ENCODE measurements around the gene CDHR2.
A peak's percentile ranks its signal among the peaks of the same experiment; 100 is the strongest.
"Not testable (repeated sequence)": the region's sequence is repeated elsewhere in the genome, so short reads cannot be mapped to it uniquely, and the experiment has no call there.

CDHR2 gene

DNA sequence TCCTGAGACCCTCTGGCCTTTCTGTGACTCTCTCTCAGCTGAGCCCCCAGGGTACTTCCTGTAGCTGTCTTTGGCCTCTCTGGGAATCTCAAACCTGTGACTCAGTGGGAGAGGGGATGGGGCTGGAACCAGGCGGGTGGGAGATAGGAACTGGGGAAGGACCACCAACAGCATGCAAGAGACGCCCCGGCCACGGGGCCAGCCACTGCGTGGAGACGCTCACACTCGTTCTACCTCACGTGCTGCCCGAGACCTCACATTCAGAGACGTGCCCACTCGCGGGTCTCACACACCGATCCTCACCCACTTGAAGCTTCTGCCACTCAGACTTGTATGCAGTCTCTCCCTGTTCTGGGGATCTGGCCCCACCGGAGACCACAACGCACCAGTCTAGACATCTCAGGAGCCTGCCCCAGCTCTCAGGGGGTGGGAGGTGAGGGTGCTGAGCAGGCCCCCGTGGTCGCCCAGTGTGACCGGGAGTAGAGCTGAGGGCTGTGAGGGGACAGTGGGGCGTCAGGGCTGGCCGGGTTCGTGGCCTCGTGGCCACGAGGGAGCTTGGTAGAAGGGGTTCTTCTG, 47.0 kb downstream of the CDHR2 start:
- no peak for DNase-seq (ENCODE audit: low read depth)
- TF ChIP-seq, protein P1, sequence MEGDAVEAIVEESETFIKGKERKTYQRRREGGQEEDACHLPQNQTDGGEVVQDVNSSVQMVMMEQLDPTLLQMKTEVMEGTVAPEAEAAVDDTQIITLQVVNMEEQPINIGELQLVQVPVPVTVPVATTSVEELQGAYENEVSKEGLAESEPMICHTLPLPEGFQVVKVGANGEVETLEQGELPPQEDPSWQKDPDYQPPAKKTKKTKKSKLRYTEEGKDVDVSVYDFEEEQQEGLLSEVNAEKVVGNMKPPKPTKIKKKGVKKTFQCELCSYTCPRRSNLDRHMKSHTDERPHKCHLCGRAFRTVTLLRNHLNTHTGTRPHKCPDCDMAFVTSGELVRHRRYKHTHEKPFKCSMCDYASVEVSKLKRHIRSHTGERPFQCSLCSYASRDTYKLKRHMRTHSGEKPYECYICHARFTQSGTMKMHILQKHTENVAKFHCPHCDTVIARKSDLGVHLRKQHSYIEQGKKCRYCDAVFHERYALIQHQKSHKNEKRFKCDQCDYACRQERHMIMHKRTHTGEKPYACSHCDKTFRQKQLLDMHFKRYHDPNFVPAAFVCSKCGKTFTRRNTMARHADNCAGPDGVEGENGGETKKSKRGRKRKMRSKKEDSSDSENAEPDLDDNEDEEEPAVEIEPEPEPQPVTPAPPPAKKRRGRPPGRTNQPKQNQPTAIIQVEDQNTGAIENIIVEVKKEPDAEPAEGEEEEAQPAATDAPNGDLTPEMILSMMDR (IDR thresholded peaks at IDR 0.05; ENCODE audit: insufficient read depth, low read depth, low read length, missing control alignments), result no peak
- H3K4me3 ChIP-seq (ENCODE audit: low read depth, low read length), result no peak overlapping the region

DNA sequence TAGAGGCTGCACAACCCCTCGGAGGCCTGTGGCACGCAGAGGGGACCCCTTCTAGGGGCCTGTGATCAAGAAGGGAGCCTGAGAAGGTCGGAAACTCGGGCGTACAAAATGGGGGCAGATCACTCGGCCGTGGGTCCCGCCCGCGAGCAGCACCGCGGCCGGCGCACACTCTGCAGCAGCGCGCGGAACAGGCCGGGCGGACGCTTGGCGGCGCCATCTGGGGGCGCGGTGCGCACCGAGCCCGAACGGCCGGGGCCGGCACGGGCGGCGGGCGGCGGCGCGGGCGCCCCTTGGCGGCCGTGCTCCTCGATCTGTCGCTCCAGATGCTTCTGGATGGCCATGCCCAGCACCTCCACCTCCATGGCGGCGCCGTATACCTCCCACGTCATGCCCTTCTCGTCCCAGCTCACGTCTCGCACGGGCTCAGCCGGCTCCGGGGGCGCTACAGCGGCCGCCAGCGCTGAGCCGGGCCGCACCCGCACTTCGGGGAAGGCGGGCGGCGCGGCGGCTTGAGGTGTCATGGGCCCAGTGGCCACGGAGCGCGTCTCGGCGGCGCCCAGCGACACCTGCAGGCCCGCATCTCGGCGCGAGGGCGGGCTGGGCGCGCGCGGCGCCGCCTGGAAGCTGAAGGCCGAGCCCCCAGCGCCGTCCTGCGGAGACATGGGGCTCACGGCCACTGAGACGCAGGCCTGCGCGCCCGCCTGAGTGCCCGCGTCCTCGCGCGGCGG, 47.7 kb downstream of the CDHR2 start:
- no peak overlapping the region for H3K4me3 ChIP-seq (ENCODE audit: low read depth, low read length)
- DNase-seq (ENCODE audit: low read depth), result peak; percentile 13
- TF ChIP-seq, protein P1 (IDR thresholded peaks at IDR 0.05; ENCODE audit: insufficient read depth, low read depth, low read length, missing control alignments), result no peak

DNA sequence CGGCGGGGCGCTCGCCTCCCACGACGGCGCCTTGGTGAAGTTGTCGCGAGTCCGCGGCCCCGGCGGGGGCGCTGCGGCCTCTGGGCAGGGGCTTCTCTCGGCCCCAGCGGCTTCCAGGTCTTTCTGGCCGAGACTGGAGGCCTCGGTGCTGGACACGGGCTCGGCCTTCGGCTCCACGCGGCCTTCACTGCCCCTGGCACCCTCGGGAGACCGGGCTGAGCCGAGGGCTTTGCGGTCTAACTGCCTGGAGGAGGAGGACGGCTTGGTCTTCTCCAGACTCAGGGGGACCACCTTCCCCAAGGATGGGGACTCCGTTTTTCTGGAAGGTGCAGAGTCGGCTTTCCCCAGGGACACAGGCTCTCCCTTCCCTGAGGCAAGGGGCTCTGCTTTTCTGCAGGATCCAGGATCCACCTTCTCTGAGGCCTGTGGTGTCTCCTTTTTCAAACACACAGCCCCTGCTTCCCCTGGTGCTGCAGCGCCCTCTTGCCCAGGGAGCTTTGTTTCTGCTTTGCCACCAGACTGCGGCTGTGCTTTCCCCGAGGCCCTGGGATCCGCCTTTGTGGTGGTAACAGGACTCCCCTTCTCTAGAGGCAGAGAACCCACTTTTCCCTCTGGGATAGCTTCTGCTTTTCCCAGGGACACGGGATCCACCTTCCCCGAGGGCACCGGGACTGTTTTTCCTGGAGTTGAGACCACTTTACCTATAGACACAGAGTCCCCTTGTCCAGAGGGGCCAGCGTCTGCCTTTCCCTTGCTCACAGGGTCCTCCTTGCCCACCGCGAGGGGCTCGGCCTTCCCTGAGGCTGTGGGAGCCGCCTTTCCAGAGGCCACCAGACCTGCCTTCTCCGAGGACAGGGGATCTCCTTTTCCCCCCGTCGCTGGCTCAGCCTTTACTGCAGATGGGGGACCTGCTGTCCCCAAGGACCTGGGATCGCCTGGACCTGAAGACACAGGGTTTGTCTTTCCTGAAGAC, 48.6 kb downstream of the CDHR2 start:
- TF ChIP-seq, protein P1 (IDR thresholded peaks at IDR 0.05; ENCODE audit: insufficient read depth, low read depth, low read length, missing control alignments), result no peak
- H3K4me3 ChIP-seq (ENCODE audit: low read depth, low read length), result no peak overlapping the region
- DNase-seq (ENCODE audit: low read depth), result no peak

DNA sequence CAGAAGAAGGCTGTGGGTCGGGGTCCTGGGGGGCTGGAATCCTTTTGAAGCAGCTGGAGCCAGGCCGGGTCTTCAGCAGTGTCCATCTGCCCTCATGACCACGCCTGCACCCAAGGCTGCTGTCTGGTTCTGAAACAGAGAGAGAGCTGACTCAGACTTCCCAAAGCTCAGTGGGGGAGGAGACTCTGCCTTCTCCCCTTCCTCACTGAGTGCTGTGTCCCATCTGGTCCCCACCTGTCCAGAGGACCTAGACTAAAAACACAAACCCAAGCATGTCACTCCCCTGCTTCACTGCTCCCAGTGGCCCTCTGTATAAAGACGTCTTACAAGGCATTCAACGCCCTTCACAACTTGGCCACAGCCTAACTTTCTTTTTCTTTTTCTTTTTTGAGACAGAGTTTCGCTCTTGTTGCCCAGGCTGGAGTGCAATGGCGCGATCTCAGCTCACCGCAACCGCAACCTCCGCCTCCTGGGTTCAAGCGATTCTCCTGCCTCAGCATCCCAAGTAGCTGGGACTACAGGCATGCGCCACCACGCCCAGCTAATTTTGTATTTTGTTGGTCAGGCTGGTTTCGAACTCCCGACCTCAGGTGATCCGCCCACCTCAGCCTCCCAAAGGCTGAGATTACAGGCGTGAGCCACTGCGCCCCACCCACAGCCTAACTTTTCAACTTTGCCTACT, 50.7 kb downstream of the CDHR2 start:
- H3K4me3 ChIP-seq (ENCODE audit: low read depth, low read length), result not testable (repeated sequence)
- peak; percentile 53 for DNase-seq (ENCODE audit: low read depth)

DNA sequence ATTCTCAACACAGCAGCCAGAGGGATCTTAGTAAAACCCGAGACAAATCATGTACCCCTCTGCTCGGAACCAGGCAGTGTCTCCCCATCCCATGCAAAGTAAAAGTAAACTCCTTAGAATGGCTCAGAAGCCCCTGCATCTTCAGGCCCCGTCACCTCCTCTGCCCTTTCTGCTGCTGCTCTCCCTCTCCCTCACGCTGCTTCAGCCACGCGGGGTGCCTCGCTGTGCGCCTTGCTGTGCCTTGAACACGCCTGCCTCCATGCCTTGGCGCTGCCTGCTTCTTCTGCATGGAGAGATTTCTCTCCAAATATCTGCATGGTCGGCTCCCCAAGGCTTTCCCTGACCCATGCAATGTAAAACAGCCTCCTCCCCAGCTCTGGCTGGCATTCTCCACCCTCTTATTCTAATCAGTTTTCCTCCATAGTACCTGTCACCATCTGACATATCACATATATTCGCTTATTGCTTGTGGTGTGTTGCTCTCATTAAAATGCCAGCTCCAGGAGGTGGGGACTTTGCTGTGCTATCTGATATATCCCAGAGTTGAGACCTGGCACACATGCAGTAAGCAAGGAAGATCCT, 52.9 kb downstream of the CDHR2 start:
- TF ChIP-seq, protein P1 (IDR thresholded peaks at IDR 0.05; ENCODE audit: insufficient read depth, low read depth, low read length, missing control alignments), result no peak
- DNase-seq (ENCODE audit: low read depth), result no peak
- no peak overlapping the region for H3K4me3 ChIP-seq (ENCODE audit: low read depth, low read length)

DNA sequence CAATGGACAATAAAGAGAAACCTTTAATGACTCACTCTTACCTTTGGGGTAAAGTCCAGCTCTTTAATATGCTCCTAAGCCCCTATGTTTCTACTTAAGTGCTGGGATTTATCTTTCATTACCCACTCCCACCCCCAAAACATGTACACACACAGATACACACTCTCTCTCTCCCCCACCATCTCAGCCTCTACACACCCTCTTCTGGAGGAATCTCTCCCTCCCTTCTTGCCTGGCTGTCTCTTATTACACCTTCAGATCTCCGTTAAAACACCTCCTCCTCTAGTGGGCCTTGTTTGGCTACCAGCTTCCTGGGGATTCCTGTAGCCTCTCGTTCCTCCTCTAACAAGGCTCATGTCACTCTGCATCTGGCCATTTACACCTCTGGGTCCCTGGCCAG, 53.9 kb downstream of the CDHR2 start:
- TF ChIP-seq, protein P1 (IDR thresholded peaks at IDR 0.05; ENCODE audit: insufficient read depth, low read depth, low read length, missing control alignments), result no peak
- no peak overlapping the region for H3K4me3 ChIP-seq (ENCODE audit: low read depth, low read length)
- DNase-seq (ENCODE audit: low read depth), result no peak

Measured in GM12865 (cell line).